COLO668 (cell line): ENCODE data around the gene SMCHD1.
"Not testable (repeated sequence)": the region's sequence is repeated elsewhere in the genome, so short reads cannot be mapped to it uniquely, and the experiment has no call there.

Experiments used
- DNase-seq: peaks from one replicate; lab custom pipeline; 2025; ENCODE audit not compliant: unreplicated experiment; lab: John Stamatoyannopoulos, UW

The SMCHD1 gene

DNA sequence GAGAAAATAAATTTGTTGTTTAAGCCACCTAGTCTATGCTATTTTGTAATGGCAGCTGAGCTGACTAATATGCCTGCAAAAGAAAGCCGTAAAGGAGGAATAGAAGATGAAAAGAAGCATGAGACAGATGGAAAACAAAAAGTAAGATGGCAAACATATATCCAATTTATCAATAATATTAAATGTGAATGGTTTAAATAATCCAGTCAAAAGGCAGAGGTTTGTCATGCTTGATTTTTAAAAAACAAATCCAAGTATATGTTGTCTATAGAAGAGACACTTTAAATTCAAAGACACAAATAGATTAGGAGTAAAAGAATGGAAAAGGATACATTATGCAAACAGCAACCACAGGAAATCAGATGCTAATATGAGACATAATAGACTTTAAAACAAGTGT lies 155.9 kb downstream of the SMCHD1 start:
- no peak for DNase-seq

GRCh38 chr18:2814928-2815327 lies 159.4 kb downstream of the SMCHD1 start:
- no peak for DNase-seq

- DNase-seq = no peak
Observed at GRCh38 chr18:2818281-2818680, 162.8 kb downstream of the SMCHD1 start.

DNA sequence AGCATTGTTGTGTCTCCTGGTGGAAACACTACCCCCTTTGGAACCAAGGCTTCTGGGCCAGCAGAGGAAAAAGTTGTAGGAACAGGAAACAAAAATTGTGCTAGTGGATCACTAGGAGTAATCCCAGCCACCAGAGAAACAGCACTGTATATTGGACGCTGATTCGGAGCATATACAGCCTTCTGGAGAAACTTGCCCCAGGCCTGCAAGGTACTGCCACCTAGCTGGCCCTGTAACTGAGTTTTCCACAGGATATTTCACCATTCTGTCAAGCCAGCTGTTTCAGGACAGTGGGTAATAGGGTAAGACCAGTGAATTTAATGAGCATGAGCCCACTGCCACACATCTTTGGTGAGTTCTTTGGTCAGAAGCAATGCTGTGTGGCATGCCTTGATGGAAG lies 166.2 kb downstream of the SMCHD1 start:
- DNase-seq = no peak

DNA sequence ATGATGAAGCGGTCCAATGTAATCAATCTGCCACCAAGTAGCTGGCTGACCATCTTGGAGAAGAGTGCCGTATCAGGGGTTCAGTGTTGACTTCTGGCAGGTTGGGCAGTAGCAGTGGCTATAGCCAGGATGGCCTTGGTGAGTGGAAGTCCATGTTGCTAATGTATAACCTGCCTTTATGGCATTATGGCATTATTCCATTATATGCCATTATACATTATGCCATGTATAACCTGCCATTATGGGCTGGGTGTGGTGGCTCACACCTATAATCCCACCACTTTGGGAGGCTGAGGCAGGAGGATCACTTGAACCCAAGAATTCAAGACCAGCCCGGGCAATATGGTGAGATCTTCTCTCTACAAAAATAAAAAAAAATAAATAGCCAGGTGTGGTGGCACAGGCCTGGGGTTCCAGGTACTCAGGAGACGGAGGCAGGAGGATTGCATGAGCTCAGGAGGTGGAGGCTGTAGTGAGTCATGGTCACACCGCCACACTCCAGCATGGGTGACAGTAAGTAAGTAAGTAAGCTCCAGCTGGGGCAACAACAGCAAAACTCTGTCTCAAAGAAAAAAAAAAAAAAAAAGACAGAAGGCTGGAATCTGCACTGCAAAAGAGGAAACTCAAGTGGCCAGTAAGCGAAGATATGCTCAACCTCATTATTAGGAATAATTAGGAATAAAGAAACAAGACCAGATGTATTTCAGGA lies 166.8 kb downstream of the SMCHD1 start:
- DNase-seq = no peak

GRCh38 chr18:2823202-2823601 lies 167.7 kb downstream of the SMCHD1 start:
- no peak for DNase-seq

- no peak for DNase-seq
Observed at GRCh38 chr18:2823966-2824365, 168.4 kb downstream of the SMCHD1 start.

- no peak for DNase-seq
Observed at GRCh38 chr18:2824865-2825264, 169.3 kb downstream of the SMCHD1 start.

DNA sequence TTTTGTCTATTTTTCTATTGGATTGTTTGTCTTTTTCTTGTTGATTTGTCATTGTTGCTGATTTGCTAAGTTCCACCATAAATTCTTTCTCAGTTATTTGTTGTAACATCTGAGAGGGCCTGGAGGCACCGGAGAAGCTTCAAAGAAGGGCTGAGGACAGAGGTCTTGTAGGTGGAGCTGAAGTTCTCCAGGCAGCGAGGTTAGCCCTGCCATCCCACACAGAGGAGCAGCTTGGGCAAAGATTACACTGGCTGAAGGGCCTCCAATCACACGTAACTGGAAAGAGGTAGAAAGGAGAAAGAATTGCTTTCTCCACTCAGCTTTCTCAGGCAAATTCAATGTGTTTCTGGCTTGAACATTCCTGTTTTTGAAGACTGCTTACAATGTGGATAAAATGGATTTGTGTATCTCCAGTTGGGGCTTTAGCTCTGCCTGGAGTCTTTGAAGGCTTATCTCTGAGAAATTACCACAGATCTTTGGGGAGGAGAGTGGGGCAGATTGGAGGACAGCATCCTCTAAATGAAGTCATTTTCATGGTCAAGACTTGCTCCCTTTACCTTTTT lies 170.2 kb downstream of the SMCHD1 start:
- DNase-seq = no peak

GRCh38 chr18:2826581-2826980 lies 171.1 kb downstream of the SMCHD1 start:
- no peak for DNase-seq

DNA sequence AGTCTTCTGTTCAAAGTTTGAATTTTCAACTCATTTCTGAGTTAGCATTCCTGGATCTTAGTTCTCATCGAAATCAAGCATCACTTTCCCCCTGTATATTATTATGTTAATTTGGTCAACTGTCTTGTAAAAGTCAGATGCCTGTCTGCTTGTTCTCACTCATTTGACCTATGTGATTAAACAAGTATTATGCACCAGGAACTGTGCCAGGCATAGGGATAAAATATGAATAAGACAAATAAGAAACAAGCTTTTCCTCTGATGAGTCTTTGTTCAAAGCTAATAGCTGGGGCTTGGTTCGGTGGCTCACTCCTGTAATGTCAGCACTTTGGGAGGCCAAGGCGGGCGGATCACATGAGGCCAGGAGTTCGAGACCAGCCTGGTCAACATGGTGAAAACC lies 171.5 kb downstream of the SMCHD1 start:
- no peak for DNase-seq

DNA sequence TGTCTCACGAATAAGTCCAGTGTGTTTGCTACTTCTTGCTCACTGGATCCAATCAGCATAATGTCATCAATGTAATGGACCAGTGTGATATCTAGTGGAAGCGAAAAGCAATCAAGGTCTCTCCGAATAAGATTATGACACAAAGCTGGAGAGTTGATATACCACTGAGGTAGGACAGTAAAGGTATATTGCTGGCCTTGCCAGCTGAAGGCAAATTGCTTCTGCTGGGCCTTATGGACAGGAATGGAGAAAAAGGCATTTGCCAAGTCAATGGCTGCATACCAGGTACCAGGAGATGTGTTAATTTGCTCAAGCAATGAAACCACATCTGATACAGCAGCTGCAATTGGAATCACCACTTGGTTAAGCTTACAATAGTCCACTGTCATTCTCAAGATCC lies 180.6 kb downstream of the SMCHD1 start:
- not testable (repeated sequence) for DNase-seq

DNA sequence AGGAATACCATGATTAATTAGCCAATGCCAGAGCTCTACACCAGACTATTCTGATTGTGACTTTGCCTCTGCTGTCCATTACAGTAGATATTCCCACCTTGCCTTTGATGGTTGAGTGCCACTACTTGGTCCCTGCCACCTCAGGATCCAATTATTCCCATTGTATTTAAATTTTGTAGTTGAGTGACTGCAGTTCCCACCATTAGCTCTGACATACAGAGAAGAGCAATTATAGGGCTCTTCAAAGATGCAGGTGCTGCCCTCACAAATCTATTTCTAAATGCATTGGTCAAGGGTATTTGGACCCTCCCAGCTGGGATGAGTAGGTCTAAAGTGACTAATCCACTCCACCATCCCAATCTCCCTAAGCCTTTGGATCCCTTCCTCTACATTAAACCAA lies 181.8 kb downstream of the SMCHD1 start:
- DNase-seq = not testable (repeated sequence)

- DNase-seq = no peak
Observed at GRCh38 chr18:2839202-2839601, 183.7 kb downstream of the SMCHD1 start.

GRCh38 chr18:2840521-2840920 lies 185.0 kb downstream of the SMCHD1 start:
- DNase-seq = no peak

DNA sequence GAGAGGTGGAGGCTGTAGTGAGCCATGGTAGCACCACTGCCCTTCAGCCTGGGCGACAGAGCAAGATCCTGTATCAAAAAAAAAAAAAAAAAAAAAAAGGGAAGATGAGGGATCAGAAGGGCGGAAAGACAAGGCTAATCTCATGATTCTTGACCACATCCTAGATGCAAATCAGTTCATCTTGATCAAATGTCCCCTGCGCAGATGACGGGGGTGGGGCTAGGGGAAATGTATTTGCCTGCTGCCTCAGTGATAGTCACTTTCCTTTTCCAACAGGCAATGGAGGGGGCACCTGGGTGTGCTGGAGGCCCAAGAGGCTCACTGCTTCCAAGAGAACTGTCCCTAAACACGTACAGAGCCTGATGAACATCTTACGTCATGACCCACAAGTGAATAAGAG lies 187.6 kb downstream of the SMCHD1 start:
- DNase-seq = no peak

- no peak for DNase-seq
Observed at GRCh38 chr18:2845172-2845571, 189.6 kb downstream of the SMCHD1 start.

GRCh38 chr18:2846636-2847316 lies 191.2 kb downstream of the SMCHD1 start, which contains the start of gene EMILIN2:
Gene EMILIN2, plus strand, starts transcription at chr18:2847006. Its CDS starts 183 bp downstream, at chr18:2847189.
- no peak for DNase-seq

DNA sequence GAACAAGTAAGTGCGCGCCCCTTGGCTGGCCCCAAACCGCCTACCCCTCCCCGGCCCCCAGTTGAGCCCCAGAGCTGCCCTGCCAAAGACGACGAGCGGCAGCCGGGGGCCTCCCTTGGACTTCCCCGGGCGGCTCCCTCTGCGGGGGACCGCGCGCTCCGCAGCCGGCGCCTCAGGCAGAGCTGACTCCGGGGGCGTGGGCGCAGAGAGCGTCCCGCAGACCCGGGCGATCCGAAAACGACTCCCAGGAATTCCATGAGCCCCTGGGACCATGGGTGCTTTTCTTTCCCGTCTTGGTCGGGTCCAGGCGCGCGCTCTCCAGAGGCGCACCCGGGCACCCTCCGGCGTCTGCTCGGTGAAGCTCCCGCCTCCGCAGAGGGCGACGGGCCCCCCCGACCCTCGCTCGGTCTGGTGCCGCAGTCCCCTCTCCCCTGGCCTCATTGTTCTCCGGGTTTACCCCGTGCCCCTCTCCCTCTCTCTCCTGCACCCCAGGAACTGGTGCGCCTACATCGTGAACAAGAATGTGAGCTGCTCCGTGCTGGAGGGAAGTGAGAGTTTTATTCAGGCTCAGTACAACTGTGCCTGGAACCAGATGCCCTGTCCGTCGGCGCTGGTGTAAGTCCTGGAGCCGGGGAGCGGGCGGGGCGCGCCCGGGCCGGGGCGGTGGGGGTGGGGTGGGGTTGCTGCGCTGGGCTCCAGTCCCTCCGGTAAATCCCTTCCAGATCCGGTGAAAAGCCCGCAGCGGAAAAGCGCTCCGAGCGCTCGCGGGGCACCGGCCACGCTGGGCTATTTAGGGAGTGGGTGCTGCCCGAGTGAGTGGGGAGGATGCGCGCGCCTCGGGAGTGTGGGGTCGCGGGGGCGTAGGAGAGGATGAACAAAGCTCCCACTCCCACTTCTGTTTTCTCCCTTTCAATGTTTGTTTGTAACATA lies 192.1 kb downstream of the SMCHD1 start:
- no peak for DNase-seq

GRCh38 chr18:2848247-2849246 lies 193.0 kb downstream of the SMCHD1 start:
- no peak for DNase-seq
